Subcutaneous abdominal adipose tissue (tissue), 5 donors: ENCODE results near the gene CPE.
"Not testable (repeated sequence)": the region's sequence is repeated elsewhere in the genome, so short reads cannot be mapped to it uniquely, and the experiment has no call there.

Source experiments
- H3K27ac ChIP-seq: one replicate; pipeline ENCODE4 v1.7.0; 2013; ENCODE audit warnings: low read depth, mild to moderate bottlenecking, inconsistent platforms, low read length, moderate library complexity
- H3K27me3 ChIP-seq, 5 donors: one replicate each; pipeline ENCODE4 v1.7.0; 2013; ENCODE audit warnings: low read length in 5 of 5, inconsistent platforms in 1 of 5; ENCODE audit not compliant: control insufficient read depth in 5 of 5, insufficient read depth in 4 of 5
- H3K36me3 ChIP-seq, 5 donors: one replicate each; pipeline ENCODE4 v1.7.0; 2013; ENCODE audit warnings: low read length in 5 of 5; ENCODE audit not compliant: control insufficient read depth in 5 of 5, insufficient read depth in 5 of 5
- H3K4me1 ChIP-seq, 5 donors: one replicate each; pipeline ENCODE4 v1.7.0; 2013; ENCODE audit warnings: low read length in 5 of 5, mild to moderate bottlenecking in 3 of 5, moderate library complexity in 1 of 5; ENCODE audit not compliant: control insufficient read depth in 5 of 5, insufficient read depth in 5 of 5
- H3K4me3 ChIP-seq, 5 donors: one replicate each; pipeline ENCODE4 v1.7.0; 2013; ENCODE audit warnings: low read length in 5 of 5, low read depth in 1 of 5
- H3K9ac ChIP-seq, 5 donors: one replicate each; pipeline ENCODE4 v1.7.0; 2013; ENCODE audit warnings: low read length in 5 of 5, mild to moderate bottlenecking in 4 of 5, moderate library complexity in 3 of 5
- H3K9me3 ChIP-seq, 5 donors: one replicate each; pipeline ENCODE4 v1.7.0; 2013; ENCODE audit warnings: low read length in 5 of 5; ENCODE audit not compliant: control insufficient read depth in 5 of 5
- donor health status: healthy.
- donor health status: healthy.
- donor health status: healthy.
- donor health status: healthy.
- donor health status: healthy.

Gene CPE

GRCh38 chr4:165448700-165449099, 69.9 kb downstream of the CPE start:
- Histone ChIP-seq H3K9me3 (no peaks in the 10 kb centered on the region), H3K36me3 (no peaks in the 10 kb centered on the region), H3K27ac (no peak overlapping the region), H3K4me1 (no peaks in the 10 kb centered on the region), H3K9ac (no peak overlapping the region), H3K27me3 (no peaks in the 10 kb centered on the region), H3K4me3 (no peak overlapping the region)

GRCh38 chr4:165449333-165449732, 70.5 kb downstream of the CPE start:
- H3K9me3 ChIP-seq, result no peaks in the 10 kb centered on the region
- H3K4me1 ChIP-seq, result no peaks in the 10 kb centered on the region
- no peak overlapping the region for H3K4me3 ChIP-seq
- H3K9ac ChIP-seq, result no peak overlapping the region
- H3K27me3 ChIP-seq, result no peaks in the 10 kb centered on the region
- no peak overlapping the region for H3K27ac ChIP-seq
- no peaks in the 10 kb centered on the region for H3K36me3 ChIP-seq

- Histone ChIP-seq H3K4me1 (no peaks in the 10 kb centered on the region), H3K27me3 (no peaks in the 10 kb centered on the region), H3K9ac (no peak overlapping the region), H3K4me3 (no peak overlapping the region), H3K27ac (no peak overlapping the region), H3K9me3 (no peaks in the 10 kb centered on the region), H3K36me3 (no peaks in the 10 kb centered on the region)
These were observed 72.1 kb downstream of the CPE start for GRCh38 chr4:165450871-165451270.

GRCh38 chr4:165453140-165453539, 74.3 kb downstream of the CPE start:
- H3K27me3 ChIP-seq, H3K4me1 ChIP-seq, H3K9ac ChIP-seq, H3K27ac ChIP-seq, H3K36me3 ChIP-seq, H3K9me3 ChIP-seq, H3K4me3 ChIP-seq: not testable (repeated sequence)

GRCh38 chr4:165454426-165454825, 75.6 kb downstream of the CPE start:
- Histone ChIP-seq H3K4me3 (no peak overlapping the region), H3K9me3 (no peaks in the 10 kb centered on the region), H3K27me3 (no peaks in the 10 kb centered on the region), H3K27ac (no peak overlapping the region), H3K36me3 (no peaks in the 10 kb centered on the region), H3K9ac (no peak overlapping the region), H3K4me1 (peaks cover 0 to 15% (median 0%) of the 10 kb centered on the region in 5 donors)

- Histone ChIP-seq H3K27ac (no peak overlapping the region), H3K9me3 (no peaks in the 10 kb centered on the region), H3K4me3 (no peak overlapping the region), H3K27me3 (no peaks in the 10 kb centered on the region), H3K9ac (no peak overlapping the region), H3K36me3 (no peaks in the 10 kb centered on the region), H3K4me1 (peaks cover 3 to 28% (median 12%) of the 10 kb centered on the region in 5 donors)
These were observed 79.0 kb downstream of the CPE start for GRCh38 chr4:165457793-165458192.

- Histone ChIP-seq H3K27ac (no peak overlapping the region), H3K9me3 (no peaks in the 10 kb centered on the region), H3K36me3 (no peaks in the 10 kb centered on the region), H3K27me3 (no peaks in the 10 kb centered on the region), H3K9ac (no peak overlapping the region), H3K4me3 (no peak overlapping the region), H3K4me1 (peaks cover 3 to 28% (median 12%) of the 10 kb centered on the region in 5 donors)
These were observed 79.7 kb downstream of the CPE start for GRCh38 chr4:165458471-165458870.

GRCh38 chr4:165461159-165461821, 82.5 kb downstream of the CPE start:
- Histone ChIP-seq H3K4me1 (peaks cover 3 to 28% (median 12%) of the 10 kb centered on the region in 5 donors), H3K36me3 (no peaks in the 10 kb centered on the region), H3K4me3 (peak overlapping the region; percentile 1 to 35 (median 8)), H3K27me3 (no peaks in the 10 kb centered on the region), H3K27ac (no peak overlapping the region), H3K9me3 (no peaks in the 10 kb centered on the region), H3K9ac (no peak overlapping the region)

GRCh38 chr4:165462009-165462408, 83.2 kb downstream of the CPE start:
- H3K4me1 ChIP-seq, result peaks cover 3 to 28% (median 12%) of the 10 kb centered on the region in 5 donors
- no peak overlapping the region for H3K9ac ChIP-seq
- H3K36me3 ChIP-seq, result no peaks in the 10 kb centered on the region
- H3K27ac ChIP-seq, result no peak overlapping the region
- H3K9me3 ChIP-seq, result no peaks in the 10 kb centered on the region
- H3K27me3 ChIP-seq, result no peaks in the 10 kb centered on the region
- no peak overlapping the region for H3K4me3 ChIP-seq

GRCh38 chr4:165464376-165464775, 85.6 kb downstream of the CPE start:
- Histone ChIP-seq H3K9ac (no peak overlapping the region), H3K4me1 (peaks cover 3 to 14% (median 11%) of the 10 kb centered on the region in 5 donors), H3K27ac (no peak overlapping the region), H3K27me3 (no peaks in the 10 kb centered on the region), H3K4me3 (no peak overlapping the region), H3K9me3 (no peaks in the 10 kb centered on the region), H3K36me3 (peaks cover 0 to 7% (median 0%) of the 10 kb centered on the region in 5 donors)
